Prostate gland (tissue), 2 donors: ENCODE measurements around the gene RNF141.

Experiments
- CTCF ChIP-seq, 4 experiments: fragments of 200-600 bp in 2 of 4; fragments of 450-650 bp in 2 of 4; sonication (generic) in 2 of 4; IDR thresholded peaks; 1 replicate in 3 of 4; 2 replicates in 1 of 4; pipeline ENCODE4 v1.5.1; 2016 to 2019; ENCODE audit warnings: antibody characterized with exemption in 4 of 4, mild to moderate bottlenecking in 2 of 4, moderate library complexity in 2 of 4
- POLR2AphosphoS5 ChIP-seq: sonication (generic); formaldehyde crosslinking; IDR thresholded peaks from one replicate; pipeline ENCODE4 v1.6.1; 2017; ENCODE audit warnings: antibody characterized with exemption

- no peak for TF ChIP-seq POLR2AphosphoS5
- no peak for TF ChIP-seq CTCF (IDR thresholded peaks at IDR 0.05)
Measured at GRCh38 chr11:10494636-10495463, 46.1 kb downstream of the RNF141 start.
